ENCODE results near the gene DNAH9.

DNAH9 gene

DNA sequence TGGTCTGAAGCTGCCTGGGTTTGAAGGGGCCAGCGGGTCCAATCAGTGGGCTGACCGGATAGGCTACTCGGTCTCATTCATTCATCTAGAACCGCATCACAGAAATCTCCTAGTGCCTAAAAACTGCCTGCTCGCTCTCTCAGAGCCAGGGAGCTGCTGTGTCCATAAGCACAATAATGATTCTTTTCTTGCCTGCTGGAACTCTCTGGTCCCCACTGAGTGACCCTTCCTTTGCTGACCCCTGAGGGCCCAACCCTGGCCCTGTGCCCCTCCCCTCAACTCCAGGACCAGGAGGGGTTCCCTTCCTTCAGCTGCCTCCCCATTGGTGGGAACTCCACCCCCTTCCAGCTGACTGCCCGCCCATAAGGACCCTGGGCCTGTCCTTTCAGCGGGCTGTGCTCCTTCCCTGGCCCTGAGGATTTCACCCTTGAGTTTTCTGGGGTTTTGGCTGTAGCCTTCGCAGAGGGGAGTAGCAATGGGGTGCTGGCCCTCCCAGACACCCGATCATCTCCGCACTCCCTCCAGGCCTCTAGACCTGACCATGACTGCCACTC, 39.5 kb upstream of the DNAH9 start:
- no peaks in the 10 kb centered on the region for H3K4me1 ChIP-seq (ENCODE audit: control insufficient read depth in 2 of 2, insufficient read depth in 2 of 2, low read length in 2 of 2)
- H3K4me3 ChIP-seq (ENCODE audit: low read length in 2 of 2), result no peak overlapping the region
- no peaks in the 10 kb centered on the region for H3K27me3 ChIP-seq (ENCODE audit: control insufficient read depth in 2 of 2, insufficient read depth in 2 of 2, low read length in 2 of 2)
- H3K9me3 ChIP-seq (ENCODE audit: control insufficient read depth in 2 of 2, low read length in 2 of 2), result no peaks in the 10 kb centered on the region
- no peak overlapping the region for H3K27ac ChIP-seq (ENCODE audit: low read depth in 2 of 2, low read length in 2 of 2)
- H3K9ac ChIP-seq (ENCODE audit: low read depth in 1 of 2, low read length in 2 of 2), result no peak overlapping the region
- H3K36me3 ChIP-seq (ENCODE audit: control insufficient read depth in 2 of 2, insufficient read depth in 2 of 2, low read length in 2 of 2), result no peaks in the 10 kb centered on the region

DNA sequence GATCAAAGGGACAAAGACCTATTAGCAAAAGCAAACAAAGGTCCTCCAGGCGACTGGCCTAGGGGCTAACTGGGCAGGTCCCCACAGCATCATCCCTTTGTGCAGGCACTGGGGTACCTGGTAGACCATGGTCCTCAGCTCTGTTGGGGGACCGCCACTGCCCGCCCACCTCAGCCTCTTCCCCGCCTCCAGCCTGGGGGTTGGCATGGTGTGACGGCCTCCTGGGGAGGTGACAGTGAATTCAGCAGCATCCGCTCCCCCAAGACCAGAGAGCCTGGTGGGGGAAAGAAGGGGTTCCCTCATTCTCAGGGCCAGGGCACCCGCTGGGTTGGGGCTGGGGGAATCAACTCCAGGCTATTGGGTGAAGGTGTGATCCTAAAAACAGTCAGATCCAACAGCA, 38.7 kb upstream of the DNAH9 start:
- Histone ChIP-seq H3K27me3 (ENCODE audit: control insufficient read depth in 2 of 2, insufficient read depth in 2 of 2, low read length in 2 of 2) (no peaks in the 10 kb centered on the region), H3K36me3 (ENCODE audit: control insufficient read depth in 2 of 2, insufficient read depth in 2 of 2, low read length in 2 of 2) (no peaks in the 10 kb centered on the region), H3K4me1 (ENCODE audit: control insufficient read depth in 2 of 2, insufficient read depth in 2 of 2, low read length in 2 of 2) (no peaks in the 10 kb centered on the region), H3K4me3 (ENCODE audit: low read length in 2 of 2) (no peak overlapping the region), H3K9ac (ENCODE audit: low read depth in 1 of 2, low read length in 2 of 2) (no peak overlapping the region), H3K27ac (ENCODE audit: low read depth in 2 of 2, low read length in 2 of 2) (no peak overlapping the region), H3K9me3 (ENCODE audit: control insufficient read depth in 2 of 2, low read length in 2 of 2) (no peaks in the 10 kb centered on the region)

DNA sequence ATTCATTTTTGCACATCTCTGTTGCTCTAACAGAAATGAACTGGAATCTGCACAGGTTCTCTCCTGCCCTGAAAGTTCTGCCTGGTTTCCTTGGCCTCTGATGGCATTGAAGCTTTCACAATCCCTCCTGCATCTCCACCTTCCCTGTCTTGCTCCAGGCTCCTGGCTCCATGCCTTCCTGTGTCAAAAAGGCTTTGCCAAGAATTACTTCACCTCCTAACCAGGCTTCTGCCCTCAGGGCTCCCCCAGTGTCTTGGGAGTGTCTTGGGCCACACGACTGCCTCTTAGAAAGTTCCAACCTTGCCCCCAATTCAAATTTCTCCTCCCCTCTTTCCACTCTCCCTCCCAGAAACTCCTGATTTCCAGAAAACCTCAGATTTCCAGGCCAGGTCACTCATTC, 37.0 kb upstream of the DNAH9 start:
- no peaks in the 10 kb centered on the region for H3K27me3 ChIP-seq (ENCODE audit: control insufficient read depth in 2 of 2, insufficient read depth in 2 of 2, low read length in 2 of 2)
- no peaks in the 10 kb centered on the region for H3K9me3 ChIP-seq (ENCODE audit: control insufficient read depth in 2 of 2, low read length in 2 of 2)
- H3K9ac ChIP-seq (ENCODE audit: low read depth in 1 of 2, low read length in 2 of 2), result no peak overlapping the region
- H3K27ac ChIP-seq (ENCODE audit: low read depth in 2 of 2, low read length in 2 of 2), result no peak overlapping the region
- H3K4me1 ChIP-seq (ENCODE audit: control insufficient read depth in 2 of 2, insufficient read depth in 2 of 2, low read length in 2 of 2), result no peaks in the 10 kb centered on the region
- no peak overlapping the region for H3K4me3 ChIP-seq (ENCODE audit: low read length in 2 of 2)
- H3K36me3 ChIP-seq (ENCODE audit: control insufficient read depth in 2 of 2, insufficient read depth in 2 of 2, low read length in 2 of 2), result no peaks in the 10 kb centered on the region

DNA sequence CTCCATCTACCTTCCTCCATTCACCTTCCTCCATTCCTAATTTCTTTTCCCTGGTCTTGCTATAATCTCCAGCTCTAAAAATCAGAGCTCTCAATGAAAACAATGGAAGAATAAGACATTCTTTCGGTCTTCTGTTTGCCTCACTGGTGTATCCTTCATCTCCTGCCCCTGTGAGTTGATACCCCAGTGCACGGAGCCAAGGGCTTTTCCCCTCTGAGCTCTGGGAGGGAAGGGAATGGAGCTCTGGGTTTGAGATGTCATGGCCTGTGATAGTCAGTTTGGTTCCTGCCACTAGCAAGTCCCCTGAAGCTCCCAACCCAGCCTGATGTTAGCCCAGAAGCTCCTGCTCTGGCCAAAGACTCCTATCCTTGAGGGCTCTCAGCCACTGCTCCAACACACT, 36.6 kb upstream of the DNAH9 start:
- H3K4me1 ChIP-seq (ENCODE audit: control insufficient read depth in 2 of 2, insufficient read depth in 2 of 2, low read length in 2 of 2), result no peaks in the 10 kb centered on the region
- H3K9ac ChIP-seq (ENCODE audit: low read depth in 1 of 2, low read length in 2 of 2), result no peak overlapping the region
- no peak overlapping the region for H3K27ac ChIP-seq (ENCODE audit: low read depth in 2 of 2, low read length in 2 of 2)
- H3K9me3 ChIP-seq (ENCODE audit: control insufficient read depth in 2 of 2, low read length in 2 of 2), result no peaks in the 10 kb centered on the region
- H3K36me3 ChIP-seq (ENCODE audit: control insufficient read depth in 2 of 2, insufficient read depth in 2 of 2, low read length in 2 of 2), result no peaks in the 10 kb centered on the region
- H3K27me3 ChIP-seq (ENCODE audit: control insufficient read depth in 2 of 2, insufficient read depth in 2 of 2, low read length in 2 of 2), result no peaks in the 10 kb centered on the region
- no peak overlapping the region for H3K4me3 ChIP-seq (ENCODE audit: low read length in 2 of 2)

DNA sequence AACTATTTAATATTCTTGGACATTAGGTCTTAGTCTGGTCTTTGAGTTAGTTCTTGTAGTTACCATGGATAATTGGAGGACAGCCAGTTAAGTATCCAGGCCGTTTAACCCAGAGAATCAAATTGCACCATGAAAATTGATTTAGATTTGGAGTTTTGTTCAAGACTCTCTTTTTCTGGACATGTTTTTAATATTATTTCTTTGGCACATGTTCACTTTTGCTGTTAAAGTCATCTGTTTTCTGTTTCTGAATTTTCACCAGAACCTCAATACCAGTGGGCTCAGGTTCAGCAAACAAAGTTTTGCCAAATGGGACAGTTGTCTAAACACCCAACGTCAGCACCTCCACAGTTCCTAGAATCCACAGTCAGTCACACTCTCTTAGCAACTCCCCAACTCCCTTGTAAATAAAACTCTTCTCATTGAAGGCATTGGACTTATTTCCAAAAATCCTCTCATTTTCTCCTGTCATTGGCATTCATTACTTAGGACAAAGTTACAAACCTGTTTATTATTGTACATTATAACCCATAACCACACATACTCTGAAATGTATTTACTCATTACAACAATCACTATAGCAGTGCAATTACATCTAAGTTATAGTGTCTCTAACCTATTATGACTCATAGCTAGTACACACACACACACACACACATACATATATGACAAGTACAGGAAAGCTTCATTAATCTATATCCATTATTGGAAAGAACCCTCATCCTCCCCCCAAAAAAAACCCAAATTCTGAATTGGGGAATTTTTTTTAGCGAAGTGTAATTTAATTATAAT, 33.5 kb upstream of the DNAH9 start:
- Histone ChIP-seq H3K4me3 (ENCODE audit: low read length in 2 of 2) (no peak overlapping the region), H3K27me3 (ENCODE audit: control insufficient read depth in 2 of 2, insufficient read depth in 2 of 2, low read length in 2 of 2) (no peaks in the 10 kb centered on the region), H3K9me3 (ENCODE audit: control insufficient read depth in 2 of 2, low read length in 2 of 2) (no peaks in the 10 kb centered on the region), H3K9ac (ENCODE audit: low read depth in 1 of 2, low read length in 2 of 2) (no peak overlapping the region), H3K27ac (ENCODE audit: low read depth in 2 of 2, low read length in 2 of 2) (no peak overlapping the region), H3K36me3 (ENCODE audit: control insufficient read depth in 2 of 2, insufficient read depth in 2 of 2, low read length in 2 of 2) (no peaks in the 10 kb centered on the region), H3K4me1 (ENCODE audit: control insufficient read depth in 2 of 2, insufficient read depth in 2 of 2, low read length in 2 of 2) (no peaks in the 10 kb centered on the region)

DNA sequence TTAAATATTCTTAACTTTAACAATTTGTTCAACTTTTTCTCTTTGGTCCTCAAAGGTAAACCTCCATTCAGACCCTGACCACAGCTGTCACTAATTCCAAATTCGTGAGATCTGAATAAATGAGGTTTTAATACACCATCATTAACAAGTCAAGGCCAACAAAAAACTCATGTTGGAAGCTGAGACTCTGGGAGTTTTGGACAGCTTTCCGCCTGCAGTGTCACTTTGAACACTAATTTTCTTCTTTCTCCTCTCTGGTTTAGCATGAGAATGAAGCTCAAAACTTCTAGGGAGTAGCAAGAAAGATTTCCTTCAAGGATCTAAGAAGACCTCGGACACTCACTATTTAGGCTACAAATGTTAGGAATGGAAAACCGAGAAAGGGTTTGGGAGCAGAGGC, 32.7 kb upstream of the DNAH9 start:
- Histone ChIP-seq H3K9me3 (ENCODE audit: control insufficient read depth in 2 of 2, low read length in 2 of 2) (no peaks in the 10 kb centered on the region), H3K4me3 (ENCODE audit: low read length in 2 of 2) (no peak overlapping the region), H3K4me1 (ENCODE audit: control insufficient read depth in 2 of 2, insufficient read depth in 2 of 2, low read length in 2 of 2) (no peaks in the 10 kb centered on the region), H3K9ac (ENCODE audit: low read depth in 1 of 2, low read length in 2 of 2) (no peak overlapping the region), H3K27ac (ENCODE audit: low read depth in 2 of 2, low read length in 2 of 2) (no peak overlapping the region), H3K36me3 (ENCODE audit: control insufficient read depth in 2 of 2, insufficient read depth in 2 of 2, low read length in 2 of 2) (no peaks in the 10 kb centered on the region), H3K27me3 (ENCODE audit: control insufficient read depth in 2 of 2, insufficient read depth in 2 of 2, low read length in 2 of 2) (no peaks in the 10 kb centered on the region)

DNA sequence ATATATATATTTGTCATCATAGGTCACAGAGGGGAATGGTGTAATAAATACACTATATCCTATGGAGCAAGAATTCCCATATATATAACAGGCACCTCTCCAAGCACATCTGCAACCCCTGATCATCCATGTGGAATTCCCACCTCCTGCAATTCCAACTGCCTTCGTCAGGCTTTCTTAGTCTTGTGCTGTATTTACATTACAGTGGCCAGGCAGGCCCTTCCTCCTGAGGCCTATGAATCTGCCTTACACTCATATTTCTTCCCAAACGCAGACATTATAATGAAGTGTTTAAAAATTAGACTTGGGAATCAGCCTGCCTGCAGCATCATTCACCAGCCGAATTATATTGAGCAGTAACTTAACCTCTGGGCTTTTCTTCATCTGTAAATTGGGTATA, 19.3 kb upstream of the DNAH9 start:
- Histone ChIP-seq H3K4me3 (ENCODE audit: low read length in 2 of 2) (no peak overlapping the region), H3K9me3 (ENCODE audit: control insufficient read depth in 2 of 2, low read length in 2 of 2) (no peaks in the 10 kb centered on the region), H3K27me3 (ENCODE audit: control insufficient read depth in 2 of 2, insufficient read depth in 2 of 2, low read length in 2 of 2) (no peaks in the 10 kb centered on the region), H3K9ac (ENCODE audit: low read depth in 1 of 2, low read length in 2 of 2) (no peak overlapping the region), H3K27ac (ENCODE audit: low read depth in 2 of 2, low read length in 2 of 2) (no peak overlapping the region), H3K36me3 (ENCODE audit: control insufficient read depth in 2 of 2, insufficient read depth in 2 of 2, low read length in 2 of 2) (no peaks in the 10 kb centered on the region), H3K4me1 (ENCODE audit: control insufficient read depth in 2 of 2, insufficient read depth in 2 of 2, low read length in 2 of 2) (no peaks in the 10 kb centered on the region)

DNA sequence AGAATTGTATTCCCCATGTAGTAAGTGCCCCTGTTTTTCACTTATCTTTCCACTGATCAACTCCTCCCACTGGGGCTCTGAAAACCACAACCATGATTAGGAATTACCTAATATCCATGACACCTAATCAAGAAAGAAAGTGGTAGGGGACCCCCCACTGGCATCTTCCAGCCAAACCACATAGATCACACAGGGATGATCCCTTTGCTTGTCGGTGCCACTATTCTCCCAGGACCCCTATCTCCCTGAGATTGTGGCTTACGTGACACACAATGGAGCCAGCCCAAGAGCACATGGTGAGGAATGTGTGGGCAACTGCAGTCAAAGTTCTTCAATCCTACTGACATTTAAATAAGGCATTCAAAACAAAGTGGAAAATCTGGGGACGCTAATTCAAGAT, 17.6 kb upstream of the DNAH9 start:
- no peak overlapping the region for H3K4me3 ChIP-seq (ENCODE audit: low read length in 2 of 2)
- H3K27me3 ChIP-seq (ENCODE audit: control insufficient read depth in 2 of 2, insufficient read depth in 2 of 2, low read length in 2 of 2), result no peaks in the 10 kb centered on the region
- no peaks in the 10 kb centered on the region for H3K36me3 ChIP-seq (ENCODE audit: control insufficient read depth in 2 of 2, insufficient read depth in 2 of 2, low read length in 2 of 2)
- H3K9ac ChIP-seq (ENCODE audit: low read depth in 1 of 2, low read length in 2 of 2), result no peak overlapping the region
- no peak overlapping the region for H3K27ac ChIP-seq (ENCODE audit: low read depth in 2 of 2, low read length in 2 of 2)
- H3K9me3 ChIP-seq (ENCODE audit: control insufficient read depth in 2 of 2, low read length in 2 of 2), result no peaks in the 10 kb centered on the region
- no peaks in the 10 kb centered on the region for H3K4me1 ChIP-seq (ENCODE audit: control insufficient read depth in 2 of 2, insufficient read depth in 2 of 2, low read length in 2 of 2)

DNA sequence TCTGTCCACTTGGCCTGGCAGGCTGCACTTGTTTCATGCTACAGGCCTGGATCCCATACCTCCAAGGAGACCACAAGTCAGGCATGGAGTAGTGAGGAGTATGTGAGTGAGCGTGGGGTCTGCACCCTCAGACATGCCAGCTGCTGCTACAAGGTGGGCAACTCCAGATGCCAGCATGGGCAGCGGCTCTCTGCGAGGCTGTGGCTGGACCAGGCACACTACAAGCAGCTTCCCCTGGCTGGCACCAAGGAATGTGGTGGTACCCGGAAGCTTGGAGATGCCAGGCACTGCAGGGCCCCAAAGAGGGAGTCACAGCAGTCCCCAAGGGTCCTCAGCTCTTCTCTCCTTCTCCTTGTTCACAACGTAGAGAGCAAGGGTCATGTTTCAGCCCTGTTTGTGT, 16.1 kb upstream of the DNAH9 start:
- Histone ChIP-seq H3K27ac (ENCODE audit: low read depth in 2 of 2, low read length in 2 of 2) (no peak overlapping the region), H3K4me3 (ENCODE audit: low read length in 2 of 2) (no peak overlapping the region), H3K36me3 (ENCODE audit: control insufficient read depth in 2 of 2, insufficient read depth in 2 of 2, low read length in 2 of 2) (no peaks in the 10 kb centered on the region), H3K27me3 (ENCODE audit: control insufficient read depth in 2 of 2, insufficient read depth in 2 of 2, low read length in 2 of 2) (no peaks in the 10 kb centered on the region), H3K9ac (ENCODE audit: low read depth in 1 of 2, low read length in 2 of 2) (no peak overlapping the region), H3K9me3 (ENCODE audit: control insufficient read depth in 2 of 2, low read length in 2 of 2) (no peaks in the 10 kb centered on the region), H3K4me1 (ENCODE audit: control insufficient read depth in 2 of 2, insufficient read depth in 2 of 2, low read length in 2 of 2) (no peaks in the 10 kb centered on the region)

DNA sequence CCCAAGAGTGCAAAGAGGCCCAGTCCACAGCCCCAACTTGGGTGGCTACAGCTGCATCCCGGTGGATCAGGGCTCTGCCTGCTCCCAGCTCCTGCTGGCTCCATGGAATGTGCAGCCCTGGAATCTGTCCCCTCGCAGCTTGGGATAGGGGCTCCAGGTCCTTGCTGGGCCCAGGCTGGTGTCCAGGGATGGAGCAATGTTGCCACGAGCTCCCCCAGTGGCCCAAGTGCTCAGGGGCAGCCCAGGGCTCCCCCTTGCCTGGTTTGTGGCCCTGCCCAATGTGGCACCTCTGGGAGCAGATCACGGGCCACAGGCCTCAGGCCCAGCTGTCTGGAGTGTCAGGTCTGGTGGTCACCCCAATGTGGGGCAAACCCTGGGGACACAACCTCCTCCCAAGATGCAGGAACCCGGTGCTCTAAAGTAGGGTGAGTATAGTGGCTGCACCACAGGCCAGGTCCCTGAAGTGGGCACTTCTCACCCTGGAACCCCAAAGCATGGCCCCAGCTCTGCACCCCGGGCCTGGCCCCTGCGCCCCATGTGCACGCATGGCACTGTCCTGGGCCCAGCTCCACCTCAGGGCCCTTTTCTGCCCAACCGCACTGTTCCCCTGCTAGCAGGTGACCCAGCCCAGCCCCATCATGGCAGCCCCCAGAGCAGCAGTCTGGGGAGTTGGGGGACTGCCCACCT, 14.8 kb upstream of the DNAH9 start:
- no peak overlapping the region for H3K4me3 ChIP-seq (ENCODE audit: low read length in 2 of 2)
- H3K9me3 ChIP-seq (ENCODE audit: control insufficient read depth in 2 of 2, low read length in 2 of 2), result no peaks in the 10 kb centered on the region
- no peaks in the 10 kb centered on the region for H3K4me1 ChIP-seq (ENCODE audit: control insufficient read depth in 2 of 2, insufficient read depth in 2 of 2, low read length in 2 of 2)
- H3K27me3 ChIP-seq (ENCODE audit: control insufficient read depth in 2 of 2, insufficient read depth in 2 of 2, low read length in 2 of 2), result no peaks in the 10 kb centered on the region
- no peak overlapping the region for H3K27ac ChIP-seq (ENCODE audit: low read depth in 2 of 2, low read length in 2 of 2)
- H3K36me3 ChIP-seq (ENCODE audit: control insufficient read depth in 2 of 2, insufficient read depth in 2 of 2, low read length in 2 of 2), result no peaks in the 10 kb centered on the region
- H3K9ac ChIP-seq (ENCODE audit: low read depth in 1 of 2, low read length in 2 of 2), result no peak overlapping the region

Data from mucosa of rectum (tissue), 2 donors.